Fibroblast of lung (primary cell): ENCODE data around the gene DHX57. TPM values are rescaled to one million over a fixed set of nuclear protein-coding genes. Genes with fewer than 3 reads are reported as not detected.

ENCODE experiments used
- DNase-seq, 2 donors: peaks; one replicate each; pipeline versions ENCODE4 v3.0.0 to v3.0.0-alpha.2; 2010; ENCODE audit warnings: low read depth in 2 of 2
- H2AFZ ChIP-seq: 2 replicates; pipeline ENCODE4 v1.5.1; 2012; ENCODE audit warnings: low read length, control low read depth, inconsistent platforms
- H3K27ac ChIP-seq: 2 replicates; pipeline ENCODE4 v1.5.1; 2011; ENCODE audit warnings: low read length, control low read depth; ENCODE audit not compliant: insufficient read depth
- H3K27me3 ChIP-seq: 2 replicates; pipeline ENCODE4 v1.5.1; 2011; ENCODE audit warnings: mild to moderate bottlenecking, low read length; ENCODE audit not compliant: control insufficient read depth, insufficient read depth
- H3K36me3 ChIP-seq: 2 replicates; pipeline ENCODE4 v1.5.1; 2011; ENCODE audit warnings: low read length; ENCODE audit not compliant: control insufficient read depth, insufficient read depth
- H3K4me1 ChIP-seq: 2 replicates; pipeline ENCODE4 v1.5.1; 2011; ENCODE audit warnings: low read length; ENCODE audit not compliant: control insufficient read depth, insufficient read depth; ENCODE audit errors: extremely low read depth
- H3K4me2 ChIP-seq: 2 replicates; pipeline ENCODE4 v1.5.1; 2011; ENCODE audit warnings: low read length, control low read depth; ENCODE audit not compliant: insufficient read depth; ENCODE audit errors: extremely low read depth
- H3K4me3 ChIP-seq, 4 experiments: fragments of 200-600 bp in 1 of 4; sonication (generic) in 1 of 4; replicated peaks in 1 of 4; 2 replicates each; pipeline ENCODE4 v1.5.1; 2011 to 2016; ENCODE audit warnings: low read length in 4 of 4, low read depth in 3 of 4, mild to moderate bottlenecking in 3 of 4, control low read depth in 2 of 4, inconsistent platforms in 1 of 4, mixed read lengths in 1 of 4; ENCODE audit not compliant: insufficient read depth in 1 of 4; ENCODE audit errors: control extremely low read depth in 1 of 4
- H3K79me2 ChIP-seq: 2 replicates; pipeline ENCODE4 v1.5.1; 2012; ENCODE audit warnings: mild to moderate bottlenecking, low read length, inconsistent platforms; ENCODE audit not compliant: control insufficient read depth, insufficient read depth
- H3K9ac ChIP-seq: 2 replicates; pipeline ENCODE4 v1.5.1; 2011; ENCODE audit warnings: mild to moderate bottlenecking, low read length, control low read depth; ENCODE audit not compliant: insufficient read depth
- H3K9me3 ChIP-seq: 2 replicates; pipeline ENCODE4 v1.5.1; 2012; ENCODE audit warnings: low read depth, low read length; ENCODE audit not compliant: control insufficient read depth, insufficient read depth
- H4K20me1 ChIP-seq: 2 replicates; pipeline ENCODE4 v1.5.1; 2011; ENCODE audit warnings: low read length; ENCODE audit not compliant: control insufficient read depth, insufficient read depth; ENCODE audit errors: extremely low read depth
- CTCF ChIP-seq, 2 donors: IDR thresholded peaks in 1 of 2; conservative IDR thresholded peaks in 1 of 2; 1 replicate in 1 of 2; 2 replicates in 1 of 2; pipeline ENCODE4 v1.5.1; 2011 to 2012; ENCODE audit warnings: low read length in 2 of 2, control low read depth in 1 of 2, inconsistent platforms in 1 of 2, low read depth in 1 of 2, mild to moderate bottlenecking in 1 of 2
- EZH2 ChIP-seq: IDR thresholded peaks from 2 replicates; pipeline ENCODE4 v1.5.1; 2012; ENCODE audit warnings: low read length, control low read depth, mild to moderate bottlenecking; ENCODE audit errors: missing control alignments
- polyA plus RNA-seq, 2 donors: library from polyadenylated mRNA; depleted of rRNA in 1 of 2; stranded (reverse) in 1 of 2; unstranded in 1 of 2; fragments of >200 nt; gene quantifications; 2 replicates each; pipeline ENCODE4 v1.2.1, GENCODE V29; 2011 to 2012; ENCODE audit warnings: missing spikeins in 1 of 2
- total RNA-seq: library from RNA; depleted of rRNA; stranded (reverse); fragments of >200 nt; gene quantifications from 2 replicates; pipeline ENCODE4 v1.2.1, GENCODE V29; 2014

The DHX57 gene
- total and polyA plus RNA-seq, 2 donors (not counting 1 experiment from before 2014, with no cell fraction given): 18.5 to 23.5 TPM

DNA sequence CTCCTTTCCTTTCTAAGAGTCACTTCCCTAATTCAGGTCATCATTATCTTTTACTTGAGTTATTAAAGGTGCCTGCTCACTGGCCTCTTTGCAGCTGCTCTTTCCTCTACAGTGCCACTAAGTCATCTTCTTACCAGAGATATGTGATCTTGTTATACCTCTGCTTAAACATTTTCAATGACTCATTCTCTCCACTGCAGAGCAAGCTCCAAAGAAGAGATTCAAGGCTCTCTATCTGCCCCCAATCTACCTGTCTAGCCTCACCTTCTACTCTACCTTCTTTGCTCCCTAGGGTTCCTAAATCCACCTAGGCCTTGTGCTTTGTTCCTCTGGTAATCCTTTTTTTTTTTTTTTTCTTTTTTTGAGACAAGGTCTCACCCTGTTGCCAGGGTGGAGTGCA is 17.1 kb upstream of the DHX57 start:
- Histone ChIP-seq H3K36me3 (no peaks in the 10 kb centered on the region), H3K9ac (no peak overlapping the region), H3K9me3 (no peaks in the 10 kb centered on the region), H3K79me2 (no peaks in the 10 kb centered on the region), H3K4me2 (no peak overlapping the region), H3K4me3 (no peak overlapping the region), H2AFZ (no peak overlapping the region), H3K4me1 (no peaks in the 10 kb centered on the region), H3K27me3 (no peaks in the 10 kb centered on the region), H4K20me1 (no peaks in the 10 kb centered on the region), H3K27ac (no peak overlapping the region)
- no peak for DNase-seq
- TF ChIP-seq CTCF (conservative IDR thresholded peaks at IDR 0.05 in 1 of 2, IDR thresholded peaks at IDR 0.05 in 1 of 2; ENCODE audit: low read depth in 1 of 2, low read length in 2 of 2) (no peak), EZH2 (no peak)

DNA sequence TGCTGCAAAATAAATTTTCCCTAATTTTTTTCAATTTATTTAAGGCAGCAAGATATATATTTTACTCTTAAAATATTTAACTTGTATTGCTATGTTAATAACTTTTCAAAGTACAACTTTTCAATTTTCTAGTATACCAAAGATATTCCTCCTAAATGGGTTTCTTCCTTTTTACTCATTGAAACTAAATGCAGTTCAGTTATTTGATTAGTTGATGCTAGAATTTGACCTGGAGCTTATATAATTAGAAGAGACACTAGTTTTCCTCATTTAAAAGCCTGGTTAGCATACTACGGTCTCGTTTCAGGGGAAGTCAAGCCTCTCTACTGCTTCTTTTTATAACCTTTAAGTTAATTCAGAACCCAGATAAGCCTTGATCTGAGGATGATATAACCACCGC is 13.8 kb upstream of the DHX57 start, which contains the start of gene ARHGEF33:
TSS of gene ARHGEF33 (plus strand) at position 301 of the 400 bp plus-strand sequence. CDS start 29,573 bp downstream, outside the sequence.
- Histone ChIP-seq H3K79me2 (no peaks in the 10 kb centered on the region), H3K4me2 (no peak within 1 kb of the TSS), H4K20me1 (no peaks in the 10 kb centered on the region), H3K4me1 (no peaks in the 10 kb centered on the region), H3K27me3 (no peaks in the 10 kb centered on the region), H2AFZ (no peak within 1 kb of the TSS), H3K9ac (no peak within 1 kb of the TSS), H3K27ac (no peak within 1 kb of the TSS), H3K4me3 (no peak within 1 kb of the TSS), H3K9me3 (no peaks in the 10 kb centered on the region), H3K36me3 (no peaks in the 10 kb centered on the region)
- no peak for TF ChIP-seq CTCF (conservative IDR thresholded peaks at IDR 0.05 in 1 of 2, IDR thresholded peaks at IDR 0.05 in 1 of 2; ENCODE audit: low read depth in 1 of 2, low read length in 2 of 2)
- TF ChIP-seq EZH2: no peak
- DNase-seq: no peak

DNA sequence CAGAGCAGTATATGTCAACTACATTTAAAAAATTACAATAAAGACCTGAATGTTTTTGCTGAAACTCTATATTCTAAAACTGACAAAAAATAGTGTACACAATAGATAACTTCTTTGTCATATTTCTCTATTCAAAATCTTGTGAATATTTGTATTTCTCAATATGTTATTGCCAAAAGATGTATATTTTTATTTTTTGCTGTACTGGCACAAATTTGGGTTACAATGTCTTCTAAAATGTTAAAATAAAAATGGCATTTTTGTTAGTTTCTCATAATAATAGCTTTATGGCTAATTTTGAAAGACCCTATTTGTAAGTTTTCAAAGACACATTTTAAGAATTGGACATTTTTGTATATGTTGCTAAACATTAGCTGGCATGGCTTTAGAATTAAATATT is 13.3 kb upstream of the DHX57 start:
- TF ChIP-seq EZH2: no peak
- TF ChIP-seq CTCF (conservative IDR thresholded peaks at IDR 0.05 in 1 of 2, IDR thresholded peaks at IDR 0.05 in 1 of 2; ENCODE audit: low read depth in 1 of 2, low read length in 2 of 2): no peak

More for the DNA sequence above, 13.3 kb upstream of the DHX57 start:
- no peak overlapping the region for H3K4me2 ChIP-seq
- no peak for DNase-seq
- H3K27ac ChIP-seq: no peak overlapping the region
- no peaks in the 10 kb centered on the region for H3K36me3 ChIP-seq
- H3K4me3 ChIP-seq: no peak overlapping the region
- H3K27me3 ChIP-seq: no peaks in the 10 kb centered on the region
- no peak overlapping the region for H2AFZ ChIP-seq
- no peaks in the 10 kb centered on the region for H4K20me1 ChIP-seq
- no peaks in the 10 kb centered on the region for H3K79me2 ChIP-seq
- no peak overlapping the region for H3K9ac ChIP-seq
- no peaks in the 10 kb centered on the region for H3K9me3 ChIP-seq
- H3K4me1 ChIP-seq: no peaks in the 10 kb centered on the region
